H1 (cell line): ENCODE data around the gene SLC30A2. TPM values are rescaled to one million over a fixed set of nuclear protein-coding genes. Genes with fewer than 3 reads are reported as not detected.

ENCODE experiments used
- CTCF ChIA-PET: fragments of 300-600 bp; sonication (Branson Sonifier 250); formaldehyde crosslinking; loops from one replicate; lab custom pipeline; 2021; ENCODE audit not compliant: partially characterized antibody; lab: Charles Lee
- POLR2A ChIA-PET: fragments of 300-600 bp; sonication (Branson Sonifier 250); formaldehyde crosslinking; loops from one replicate; lab custom pipeline; 2021; ENCODE audit warnings: inconsistent platforms; ENCODE audit not compliant: partially characterized antibody; lab: Charles Lee
- DNase-seq, 2 experiments: peaks; one replicate each; pipeline versions ENCODE4 v3.0.0 to v3.0.0-alpha.2; 2010 to 2022; ENCODE audit warnings: low spot score in 2 of 2, low read depth in 1 of 2, mixed read lengths in 1 of 2
- FAIRE-seq: peaks from 2 replicates; lab custom pipeline; 2011; peaks lifted over from hg19 to GRCh38; lab: Jason Lieb, UNC
- H2AFZ ChIP-seq: 2 replicates; pipeline ENCODE4 v1.8.1; 2012; ENCODE audit warnings: low read length, inconsistent platforms
- H2AK5ac ChIP-seq: 2 replicates; pipeline ENCODE4 v1.6.1; 2013; ENCODE audit warnings: low read depth, low read length
- H2BK120ac ChIP-seq: replicated peaks from 2 replicates; pipeline ENCODE3; 2013; ENCODE audit warnings: low read depth, low read length, inconsistent platforms
- H2BK12ac ChIP-seq: 2 replicates; pipeline ENCODE4 v1.6.1; 2013; ENCODE audit warnings: low read depth, low read length
- H2BK15ac ChIP-seq: 2 replicates; pipeline ENCODE4 v1.6.1; 2013; ENCODE audit warnings: low read length
- H2BK20ac ChIP-seq: 2 replicates; pipeline ENCODE4 v1.6.1; 2013; ENCODE audit warnings: low read length
- H2BK5ac ChIP-seq: 2 replicates; pipeline ENCODE4 v1.6.1; 2013; ENCODE audit warnings: low read depth, low read length
- H3K14ac ChIP-seq: 2 replicates; pipeline ENCODE4 v1.6.1; 2013; ENCODE audit warnings: inconsistent platforms; ENCODE audit not compliant: insufficient read length
- H3K18ac ChIP-seq: 2 replicates; pipeline ENCODE4 v1.6.1; 2013; ENCODE audit warnings: low read length; ENCODE audit errors: extremely low read depth
- H3K23ac ChIP-seq: 2 replicates; pipeline ENCODE4 v1.6.1; 2013; ENCODE audit warnings: inconsistent platforms; ENCODE audit not compliant: insufficient read length
- H3K23me2 ChIP-seq: 2 replicates; pipeline ENCODE4 v1.6.1; 2013; ENCODE audit warnings: low read depth, low read length
- H3K27ac ChIP-seq: 2 replicates; pipeline ENCODE4 v1.6.1; 2011; ENCODE audit warnings: low read depth, low read length, inconsistent platforms
- H3K27me3 ChIP-seq, 4 experiments: replicated peaks in 1 of 4; 1 replicate in 1 of 4; 2 replicates in 3 of 4; pipeline versions ENCODE4 v1.6.1 to v1.8.1; 2011 to 2013; ENCODE audit warnings: low read length in 3 of 4, mild to moderate bottlenecking in 3 of 4, inconsistent platforms in 2 of 4, mixed read lengths in 2 of 4, moderate library complexity in 1 of 4; ENCODE audit not compliant: control insufficient read depth in 3 of 4, insufficient read depth in 3 of 4; ENCODE audit errors: extremely low read depth in 1 of 4
- H3K36me3 ChIP-seq, 4 experiments: 2 replicates each; pipeline versions ENCODE4 v1.6.1 to v1.8.1; 2011 to 2013; ENCODE audit warnings: mild to moderate bottlenecking in 4 of 4, low read length in 3 of 4, moderate library complexity in 2 of 4, control low read depth in 1 of 4, inconsistent platforms in 1 of 4; ENCODE audit not compliant: insufficient read depth in 4 of 4, control insufficient read depth in 2 of 4
- H3K4ac ChIP-seq: replicated peaks from 2 replicates; pipeline ENCODE3; 2013; ENCODE audit warnings: low read length, low read depth, mixed read lengths, inconsistent platforms; ENCODE audit not compliant: insufficient read length
- H3K4me1 ChIP-seq, 4 experiments: replicated peaks in 1 of 4; 1 replicate in 1 of 4; 2 replicates in 3 of 4; pipeline versions ENCODE4 v1.6.1 to v1.8.1; 2011 to 2013; ENCODE audit warnings: low read length in 3 of 4, inconsistent platforms in 2 of 4, mixed read lengths in 1 of 4; ENCODE audit not compliant: insufficient read depth in 4 of 4, control insufficient read depth in 3 of 4
- H3K4me2 ChIP-seq, 2 experiments: 2 replicates each; pipeline versions ENCODE4 v1.6.1 to v1.8.1; 2011 to 2013; ENCODE audit warnings: low read depth in 2 of 2, low read length in 2 of 2, control low read depth in 1 of 2, inconsistent platforms in 1 of 2, mild to moderate bottlenecking in 1 of 2; ENCODE audit not compliant: insufficient read depth in 1 of 2
- H3K4me3 ChIP-seq, 4 experiments: fragments of 200-600, 300-600 bp in 1 of 4; sonication (generic), shearing (Covaris generic), sonication (Bioruptor Twin) in 1 of 4; 2 replicates each; pipeline versions ENCODE4 v1.5.1 to v1.8.1; 2011 to 2016; ENCODE audit warnings: low read length in 4 of 4, low read depth in 3 of 4, control low read depth in 2 of 4, inconsistent platforms in 2 of 4, mild to moderate bottlenecking in 2 of 4, mixed read lengths in 1 of 4, moderate library complexity in 1 of 4; ENCODE audit not compliant: insufficient read depth in 2 of 4; ENCODE audit errors: extremely low read depth in 1 of 4
- H3K56ac ChIP-seq: replicated peaks from 2 replicates; pipeline ENCODE3; 2013; ENCODE audit warnings: low read depth, mild to moderate bottlenecking, mixed read lengths, low read length, inconsistent platforms; ENCODE audit not compliant: insufficient read length
- H3K79me1 ChIP-seq: 2 replicates; pipeline ENCODE4 v1.6.1; 2013; ENCODE audit warnings: low read depth, low read length, control low read depth
- H3K79me2 ChIP-seq, 2 experiments: 2 replicates each; pipeline versions ENCODE4 v1.6.1 to v1.8.1; 2012 to 2013; ENCODE audit warnings: low read length in 2 of 2, mild to moderate bottlenecking in 2 of 2, inconsistent platforms in 1 of 2; ENCODE audit not compliant: insufficient read depth in 2 of 2, control insufficient read depth in 1 of 2
- H3K9ac ChIP-seq, 4 experiments: replicated peaks in 1 of 4; 1 replicate in 1 of 4; 2 replicates in 3 of 4; pipeline versions ENCODE4 v1.6.1 to v1.8.1; 2011 to 2013; ENCODE audit warnings: low read depth in 3 of 4, low read length in 3 of 4, control low read depth in 2 of 4, mild to moderate bottlenecking in 2 of 4, moderate library complexity in 2 of 4, inconsistent platforms in 1 of 4; ENCODE audit errors: extremely low read depth in 1 of 4
- H3K9me3 ChIP-seq, 2 experiments: 2 replicates each; pipeline versions ENCODE4 v1.6.1 to v1.8.1; 2012 to 2013; ENCODE audit warnings: mild to moderate bottlenecking in 2 of 2, moderate library complexity in 2 of 2, control low read depth in 1 of 2, inconsistent platforms in 1 of 2, low read depth in 1 of 2, low read length in 1 of 2, mixed read lengths in 1 of 2; ENCODE audit not compliant: insufficient read depth in 2 of 2
- H4K20me1 ChIP-seq, 2 experiments: replicated peaks in 1 of 2; 2 replicates each; pipeline versions ENCODE3 to v1.8.1; 2011 to 2013; ENCODE audit warnings: inconsistent platforms in 2 of 2, low read length in 2 of 2, mild to moderate bottlenecking in 1 of 2; ENCODE audit not compliant: insufficient read depth in 2 of 2, control insufficient read depth in 1 of 2
- H4K5ac ChIP-seq: 2 replicates; pipeline ENCODE4 v1.6.1; 2013; ENCODE audit warnings: low read length, low read depth, mixed read lengths, inconsistent platforms; ENCODE audit not compliant: insufficient read length
- H4K8ac ChIP-seq: 2 replicates; pipeline ENCODE4 v1.8.0; 2013; ENCODE audit warnings: mild to moderate bottlenecking, moderate library complexity, low read length, inconsistent platforms; ENCODE audit not compliant: insufficient read depth; ENCODE audit errors: extremely low read depth
- H4K91ac ChIP-seq: replicated peaks from 2 replicates; pipeline ENCODE3; 2013; ENCODE audit warnings: low read length, mixed read lengths, inconsistent platforms; ENCODE audit not compliant: insufficient read length
- BACH1 ChIP-seq: IDR thresholded peaks from 2 replicates; pipeline ENCODE4 v1.6.1; 2012; ENCODE audit warnings: low read length, improper control_type of control experiment
- EZH2 ChIP-seq: fragments of 200-600 bp; sonication (generic); IDR thresholded peaks from 2 replicates; pipeline ENCODE4 v1.7.1; 2012; ENCODE audit warnings: low read depth, mild to moderate bottlenecking, moderate library complexity, low read length, inconsistent platforms; ENCODE audit not compliant: severe bottlenecking
- KDM1A ChIP-seq: fragments of 200-600, 300-600 bp; sonication (generic); IDR thresholded peaks from 2 replicates; pipeline ENCODE4 v1.7.1; 2016; ENCODE audit warnings: mild to moderate bottlenecking, low read length, borderline replicate concordance
- KDM5A ChIP-seq: fragments of 200-600 bp; IDR thresholded peaks from 2 replicates; pipeline ENCODE4 v1.7.1; 2012; ENCODE audit warnings: mild to moderate bottlenecking, low read length, inconsistent platforms, mixed read lengths
- MAX ChIP-seq: IDR thresholded peaks from 2 replicates; pipeline ENCODE4 v1.6.1; 2012; ENCODE audit warnings: inconsistent platforms
- POLR2AphosphoS5 ChIP-seq: IDR thresholded peaks from 2 replicates; pipeline ENCODE4 v1.6.1; 2011; ENCODE audit warnings: low read depth, low read length
- RFX5 ChIP-seq: IDR thresholded peaks from 2 replicates; pipeline ENCODE4 v1.6.1; 2011; ENCODE audit warnings: low read depth, low read length, improper control_type of control experiment, borderline replicate concordance
- RXRA ChIP-seq: IDR thresholded peaks from 2 replicates; pipeline ENCODE4 v1.6.1; 2011; ENCODE audit warnings: low read depth, mild to moderate bottlenecking, low read length, moderate library complexity; ENCODE audit not compliant: insufficient read depth
- WGBS, 2 experiments: shearing (Covaris generic) in 1 of 2; methylation state at CpG; one replicate each; pipeline versions ENCODE4 v1.1.6 to v1.1.7; 2013 to 2015; ENCODE audit warnings: low lambda C conversion rate in 2 of 2, mixed read lengths in 2 of 2, inconsistent platforms in 1 of 2, low coverage in 1 of 2, missing lambda C conversion rate in 1 of 2; ENCODE audit not compliant: insufficient replicate concordance in 2 of 2, insufficient coverage in 1 of 2, insufficient read length in 1 of 2; ENCODE audit errors: extremely low coverage in 1 of 2, missing lambda C conversion rate in 1 of 2; 5-methylcytosine and 5-hydroxymethylcytosine counted together
- long read RNA-seq, 2 experiments: library from RNA in 1 of 2; library from capped mRNA in 1 of 2; stranded (forward); transcript quantifications; one replicate each; pipeline ENCODE4 v2.0.0, GENCODE V29; 2021; ENCODE audit warnings: inconsistent platforms in 1 of 2
- polyA minus RNA-seq, 3 experiments: library from RNA; depleted of rRNA, polyadenylated mRNA; stranded (reverse); fragments of >200 nt; gene quantifications; 1 replicate in 2 of 3; 2 replicates in 1 of 3; pipeline ENCODE4 v1.2.3, GENCODE V29; 2011
- polyA plus RNA-seq, 7 experiments: library from polyadenylated mRNA; depleted of rRNA in 3 of 7; stranded (reverse) in 5 of 7; unstranded in 2 of 7; fragments of >200 nt in 5 of 7; fragments of 200-250 nt in 2 of 7; gene quantifications; 1 replicate in 5 of 7; 2 replicates in 1 of 7; 4 replicates in 1 of 7; pipeline versions ENCODE4 v1.2.1 to v1.2.3, GENCODE V29; 2011 to 2013; ENCODE audit warnings: missing spikeins in 2 of 7, mixed read lengths in 2 of 7
- total RNA-seq: library from RNA; stranded (reverse); fragmentation: NEBNext Ultra II Directional; extraction: Animal tissue kit (Norgen Biotek cat#: 25700); gene quantifications from 2 replicates; pipeline ENCODE4 v1.2.1, GENCODE V29; 2021
- TF ChIP-seq, protein P1 (sequence below): IDR thresholded peaks from 2 replicates; pipeline ENCODE4 v1.6.1; 2012; ENCODE audit warnings: inconsistent platforms

Gene SLC30A2
- total RNA-seq (0.19 TPM in 1 of 2 replicates, not detected in the other), polyA plus RNA-seq (2011; rRNA removed) (0.76 and 0.78 TPM in 2 replicates), polyA minus RNA-seq (2011; rRNA and poly(A)+ RNA removed) (0.88 TPM in 2 replicates)
- polyA plus RNA-seq (2011; cell fraction: cytosol; rRNA removed), result 0.58 TPM
- polyA plus RNA-seq (2011; cell fraction: nucleus; rRNA removed), result 0.57 TPM
- 0.07 to 0.81 TPM (median 0.43 TPM) in 4 replicates for polyA plus RNA-seq (2012, experiment 1 of 2)
- polyA plus RNA-seq (2012, experiment 2 of 2), result not detected
- polyA plus RNA-seq (2013, experiment 1 of 2), result 0.06 TPM
- polyA plus RNA-seq (2013, experiment 2 of 2), result 0.09 TPM
- polyA minus RNA-seq (2011; cell fraction: cytosol; rRNA and poly(A)+ RNA removed), result not detected
- polyA minus RNA-seq (2011; cell fraction: nucleus; rRNA and poly(A)+ RNA removed), result 0.20 TPM
- long read RNA-seq, experiment 1, result 0 reads
- long read RNA-seq, experiment 2, result 0 reads

DNA sequence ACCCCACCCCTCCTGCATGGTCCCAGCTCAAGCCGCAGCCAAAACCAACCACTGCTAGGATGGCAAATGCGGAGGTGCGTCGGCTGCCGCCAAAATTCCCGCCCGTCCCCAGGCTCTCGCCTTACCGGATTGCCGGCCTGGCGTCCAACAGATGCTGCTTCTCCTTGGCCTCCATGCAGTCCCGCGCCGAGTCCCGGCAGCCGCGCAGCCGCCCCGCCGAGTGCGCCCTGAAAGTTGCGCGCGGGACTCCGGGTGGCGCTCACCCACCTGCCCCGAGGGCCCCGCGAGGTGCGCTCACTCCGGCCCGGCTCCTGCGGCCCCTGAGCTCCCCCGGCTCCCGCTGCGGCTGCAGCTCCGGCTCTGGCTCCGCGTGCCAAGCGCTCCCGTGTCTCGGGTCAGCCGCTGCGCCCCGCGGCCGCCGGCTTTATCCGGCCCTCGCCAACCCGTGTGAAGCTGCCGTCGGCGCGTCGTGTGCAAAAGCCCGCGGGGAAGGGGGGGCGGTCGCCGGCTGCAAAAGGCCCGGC lies at the start of gene SLC30A2:
SLC30A2 (minus strand) TSS at position 397 of the 524 bp plus-strand sequence; CDS start at position 175, 222 bp downstream.
- no peaks in the 10 kb centered on the region for H3K79me1 ChIP-seq
- H2BK5ac ChIP-seq, result no peak within 1 kb of the TSS
- peak within 1 kb of the TSS; percentile 36; the same call in 1 of the 2 replicates for H2AFZ ChIP-seq
- peak within 1 kb of the TSS; percentile 72 for H2BK15ac ChIP-seq
- H3K36me3 ChIP-seq, result no peaks in the 10 kb centered on the region; a peak in 1 of 8 replicates
- H3K4me3 ChIP-seq, result peak within 1 kb of the TSS; percentile 4 to 67 (median 30)
- POLR2A ChIA-PET, result interaction anchor here (1.2 to 3.1 kb wide), 4 partner anchors 9 to 38 kb away, joined by 3 to 11 read pairs (median 6); no protein-coding TSS in a partner anchor
- no peak within 1 kb of the TSS; the same call in 1 of the 2 replicates for H2BK12ac ChIP-seq
- H3K79me2 ChIP-seq, result no peaks in the 10 kb centered on the region
- peak in 1 of 2 experiments; percentile 74 for DNase-seq
- no peak within 1 kb of the TSS for H3K4ac ChIP-seq
- H2BK120ac ChIP-seq, result no peak within 1 kb of the TSS
- no peak within 1 kb of the TSS for H2BK20ac ChIP-seq
- peaks cover 0 to 8% (median 5%) of the 10 kb centered on the region in 4 experiments; a peak in 3 of 7 replicates for H3K4me1 ChIP-seq
- H2AK5ac ChIP-seq, result no peak within 1 kb of the TSS
- peak within 1 kb of the TSS; percentile 52 to 72 for H3K4me2 ChIP-seq
- no peak within 1 kb of the TSS for H4K5ac ChIP-seq
- no peak for FAIRE-seq
- peaks cover 31 to 74% (median 60%) of the 10 kb centered on the region in 4 experiments for H3K27me3 ChIP-seq
- peak within 1 kb of the TSS in 2 of 4 experiments; percentile 8; a peak in 2 of 7 replicates for H3K9ac ChIP-seq
- peak within 1 kb of the TSS; percentile 53; the same call in 1 of the 2 replicates for H4K8ac ChIP-seq
- no peak within 1 kb of the TSS for H4K91ac ChIP-seq
- CTCF ChIA-PET, result interaction anchor here (0.6 to 5.6 kb wide), 9 partner anchors 9 to 150 kb away, joined by 3 to 44 read pairs (median 6); partner anchors contain the start of genes C1orf232 and ZNF593
- no peak within 1 kb of the TSS for H3K14ac ChIP-seq
- H3K18ac ChIP-seq, result no peak within 1 kb of the TSS; the same call in 1 of the 2 replicates
- no peak within 1 kb of the TSS for H3K27ac ChIP-seq
- H3K23ac ChIP-seq, result no peak within 1 kb of the TSS
- no peak within 1 kb of the TSS for H3K56ac ChIP-seq
- H3K9me3 ChIP-seq, result no peaks in the 10 kb centered on the region
- H3K23me2 ChIP-seq, result peaks cover 10% of the 10 kb centered on the region; the same call in 1 of the 2 replicates
- WGBS, 2 experiments, result 2% methylated on average over 56 of the region's 62 CpGs; no CpG with 5 or more reads in 1 of the 2 experiments
- peaks cover 2% of the 10 kb centered on the region in 2 experiments for H4K20me1 ChIP-seq
- TF ChIP-seq KDM5A (no peak), BACH1 (no peak), EZH2 (peak; percentile 97), KDM1A (0 out of 2 replicates have a peak, but pooled peaks have one; percentile 13), RFX5 (no peak), MAX (peak; percentile 51), RXRA (no peak), POLR2AphosphoS5 (no peak)
- TF ChIP-seq, protein P1, sequence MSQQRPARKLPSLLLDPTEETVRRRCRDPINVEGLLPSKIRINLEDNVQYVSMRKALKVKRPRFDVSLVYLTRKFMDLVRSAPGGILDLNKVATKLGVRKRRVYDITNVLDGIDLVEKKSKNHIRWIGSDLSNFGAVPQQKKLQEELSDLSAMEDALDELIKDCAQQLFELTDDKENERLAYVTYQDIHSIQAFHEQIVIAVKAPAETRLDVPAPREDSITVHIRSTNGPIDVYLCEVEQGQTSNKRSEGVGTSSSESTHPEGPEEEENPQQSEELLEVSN, result peak; percentile 94
